Activated CD4-positive, CD25-positive, alpha-beta regulatory T cell (primary cell): ENCODE measurements around the gene TNIP2.
"Not testable (repeated sequence)": the region's sequence is repeated elsewhere in the genome, so short reads cannot be mapped to it uniquely, and the experiment has no call there.

Experiments used
- DNase-seq, 4 experiments: peaks; one replicate each; lab custom pipeline; 2025; lab: John Stamatoyannopoulos, UW

The TNIP2 gene

DNA sequence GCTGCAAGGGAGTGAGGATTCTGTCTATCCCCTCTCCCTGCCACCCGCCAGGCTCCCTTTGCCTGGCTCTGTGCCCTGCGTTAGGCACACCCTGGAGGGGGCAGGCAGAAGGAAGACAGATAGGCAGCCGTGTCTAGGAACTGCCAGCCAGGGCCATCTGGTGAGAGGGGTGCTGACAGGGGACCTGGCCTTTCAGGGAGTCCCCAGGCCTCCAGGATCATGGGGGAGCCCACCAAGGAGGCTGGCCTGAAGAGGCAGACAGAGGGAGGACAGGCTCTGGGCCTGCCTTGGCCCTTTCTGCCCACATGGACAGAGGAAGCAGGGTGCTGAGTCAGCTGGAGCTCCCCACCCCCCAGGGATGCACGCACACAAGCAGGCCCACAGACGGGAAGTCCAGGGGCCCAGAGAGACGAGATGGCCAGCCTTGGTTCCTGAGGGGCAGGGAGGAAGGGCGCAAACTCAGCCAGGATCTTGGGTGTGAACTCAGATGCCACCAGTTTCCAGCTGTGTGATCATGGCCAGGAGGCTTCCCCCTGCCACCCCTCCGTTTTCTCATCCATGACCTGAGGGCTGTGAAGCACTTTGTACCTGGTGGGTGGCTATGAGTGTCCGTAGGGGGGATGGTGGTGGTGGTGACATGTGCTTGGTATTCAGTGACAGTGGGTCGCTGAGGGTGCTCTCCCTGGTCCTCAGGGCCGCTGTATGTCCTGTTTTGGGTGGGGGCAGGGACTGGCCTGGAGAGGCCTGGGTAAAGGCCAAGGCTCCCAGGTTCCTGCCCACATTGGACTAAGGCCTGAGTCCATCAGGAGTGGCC lies 38.6 kb upstream of the TNIP2 start:
- no peak for DNase-seq

DNA sequence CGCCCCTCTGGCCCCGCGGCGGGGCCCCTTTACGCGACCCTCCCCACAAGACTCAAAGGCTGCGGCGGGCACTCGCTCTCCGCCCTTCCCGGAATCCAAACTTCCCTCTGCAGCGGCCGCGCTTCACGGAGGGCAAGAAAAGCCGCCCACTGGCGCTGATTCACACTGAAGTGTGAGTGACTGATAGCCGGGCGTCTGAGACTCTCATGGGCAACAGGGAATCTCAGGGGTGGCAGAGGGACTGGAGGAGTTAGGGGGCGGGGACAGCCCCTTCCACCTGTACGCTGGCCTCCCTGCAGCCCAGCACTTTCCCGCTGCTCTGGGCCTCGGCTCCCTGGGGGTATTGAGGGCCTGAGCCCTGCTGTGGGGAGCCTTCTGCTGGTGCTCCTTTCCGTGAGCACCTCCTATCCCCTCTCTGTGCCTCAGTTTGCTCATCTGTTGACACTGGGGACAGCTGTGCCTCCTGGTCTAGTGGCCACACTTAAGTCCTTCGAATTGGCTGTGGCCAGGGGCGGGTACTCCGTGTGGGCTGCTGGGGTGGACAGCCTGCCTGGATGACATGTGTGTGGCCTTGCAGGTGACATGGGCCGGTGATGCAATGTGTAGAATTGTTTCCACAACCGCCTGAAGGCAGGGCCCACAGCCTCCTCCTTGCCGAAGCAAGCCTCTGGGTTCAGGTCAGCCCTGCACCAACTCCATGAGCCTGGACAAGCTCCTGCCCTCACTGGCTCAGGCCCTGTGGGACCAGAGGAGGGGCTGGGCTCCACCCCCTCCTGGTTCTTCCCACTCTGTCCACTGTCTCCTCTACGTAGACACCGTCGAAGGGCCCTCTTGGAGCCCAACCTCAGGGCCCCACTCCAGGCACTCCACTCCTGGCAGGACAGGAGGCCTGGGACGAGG lies 37.7 kb upstream of the TNIP2 start:
- peak in 2 of 4 experiments; percentile 23 to 28 for DNase-seq

DNA sequence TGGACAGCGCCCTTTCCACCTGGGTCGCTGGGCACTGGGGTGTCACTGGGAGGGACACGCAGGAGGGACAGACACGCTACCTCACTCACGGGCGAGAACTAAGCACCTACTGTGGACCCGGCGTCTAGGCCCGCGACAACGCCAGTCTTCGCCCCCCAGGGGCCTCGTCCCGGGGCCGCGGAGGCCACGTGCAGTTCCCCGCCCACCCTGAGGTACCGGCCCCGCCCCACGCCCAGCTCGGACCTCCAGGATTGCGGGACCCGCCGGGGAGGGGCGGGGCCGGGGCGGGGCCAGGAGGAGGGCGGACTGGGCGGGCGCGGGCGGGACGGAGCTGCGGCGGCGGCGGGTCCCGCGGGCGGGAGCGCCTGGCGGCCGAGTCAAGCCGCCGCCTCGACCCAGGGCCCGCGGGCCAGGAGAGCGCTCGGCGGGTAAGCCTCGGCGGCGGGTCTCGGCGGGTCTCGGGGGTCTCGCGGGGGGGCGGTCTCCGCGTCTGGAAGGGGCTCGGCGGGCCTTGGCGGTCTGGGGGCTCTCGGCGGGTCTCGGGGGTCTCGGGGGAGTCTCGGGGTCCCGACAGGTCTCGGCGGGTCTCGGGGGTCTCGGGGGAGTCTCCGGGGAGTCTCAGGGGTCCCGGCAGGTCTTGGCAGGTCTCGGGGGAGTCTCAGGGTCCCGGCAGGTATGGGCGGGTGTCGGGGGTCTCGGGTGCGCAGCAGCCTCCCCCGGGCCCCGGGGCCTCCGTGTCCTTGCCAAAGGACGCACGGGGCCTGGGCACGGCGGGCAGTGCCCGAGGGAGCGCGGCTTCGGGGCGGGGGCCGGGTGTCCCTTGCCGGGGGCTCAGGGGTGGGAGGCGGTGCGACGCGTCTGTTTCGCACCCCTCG lies 36.8 kb upstream of the TNIP2 start, which contains the start of gene SH3BP2:
TSS of gene SH3BP2 (plus strand) at position 375 of the 875 bp plus-strand sequence. CDS start 27,533 bp downstream, outside the sequence.
- peak in 1 of 4 experiments; percentile 26 for DNase-seq

DNA sequence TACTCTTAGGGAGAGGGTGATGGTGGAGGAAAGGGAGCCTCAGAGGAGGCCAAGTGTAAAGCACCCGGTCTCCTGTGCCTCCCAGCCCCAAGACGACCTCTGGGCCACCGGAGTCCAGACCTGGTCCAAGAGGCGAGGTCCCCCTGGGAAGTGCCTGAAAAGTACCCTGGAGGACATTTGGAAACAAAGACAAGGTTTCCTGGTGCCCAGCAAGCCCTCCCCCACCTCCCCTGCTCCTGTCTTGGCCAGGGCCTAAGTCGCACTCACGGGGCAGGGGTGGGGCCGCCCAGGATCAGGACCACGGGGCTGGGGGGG lies 36.2 kb upstream of the TNIP2 start:
- no peak for DNase-seq

DNA sequence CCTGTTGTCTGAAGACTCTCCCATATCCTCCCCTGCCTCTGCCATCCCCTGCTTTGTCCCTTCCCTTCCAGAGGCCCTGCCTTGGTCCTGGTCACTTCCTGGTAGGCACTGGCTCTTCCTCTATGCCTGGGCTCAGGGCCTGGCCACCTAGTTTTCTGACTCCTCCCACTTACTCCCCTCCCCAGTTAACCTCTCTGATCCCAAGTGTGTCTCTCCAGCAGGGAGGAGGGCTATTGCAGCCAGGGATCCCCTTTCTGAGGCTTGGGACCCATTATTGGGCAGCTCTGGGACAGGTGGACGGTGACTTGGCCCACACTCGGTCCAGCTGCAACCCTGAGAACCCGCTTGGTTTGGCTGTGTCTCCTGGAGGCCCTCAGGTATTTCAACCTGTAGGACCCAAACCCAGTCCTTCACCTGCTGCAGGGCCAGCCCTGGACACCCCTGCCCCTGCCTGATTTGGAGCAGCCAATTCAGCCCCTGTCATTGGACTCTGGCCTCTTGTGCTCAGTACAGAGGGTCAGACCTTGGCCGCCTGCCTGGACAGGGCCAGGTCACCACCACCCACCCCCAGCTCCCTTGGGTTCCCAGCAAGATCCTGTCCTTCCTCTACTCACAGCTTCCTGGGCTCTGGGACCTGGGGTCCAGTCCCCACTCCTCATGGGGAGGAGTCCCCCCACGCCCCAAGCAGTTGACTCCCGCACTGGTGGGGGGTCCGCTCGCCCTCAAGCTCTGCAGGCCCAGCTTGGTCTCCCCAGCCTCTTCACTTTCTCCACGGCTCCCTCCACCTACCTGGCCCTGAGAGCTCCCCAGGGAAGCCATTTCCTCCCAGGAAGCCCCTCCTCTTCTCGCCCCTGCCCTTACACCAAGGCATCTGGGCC lies 35.6 kb upstream of the TNIP2 start:
- DNase-seq = no peak

DNA sequence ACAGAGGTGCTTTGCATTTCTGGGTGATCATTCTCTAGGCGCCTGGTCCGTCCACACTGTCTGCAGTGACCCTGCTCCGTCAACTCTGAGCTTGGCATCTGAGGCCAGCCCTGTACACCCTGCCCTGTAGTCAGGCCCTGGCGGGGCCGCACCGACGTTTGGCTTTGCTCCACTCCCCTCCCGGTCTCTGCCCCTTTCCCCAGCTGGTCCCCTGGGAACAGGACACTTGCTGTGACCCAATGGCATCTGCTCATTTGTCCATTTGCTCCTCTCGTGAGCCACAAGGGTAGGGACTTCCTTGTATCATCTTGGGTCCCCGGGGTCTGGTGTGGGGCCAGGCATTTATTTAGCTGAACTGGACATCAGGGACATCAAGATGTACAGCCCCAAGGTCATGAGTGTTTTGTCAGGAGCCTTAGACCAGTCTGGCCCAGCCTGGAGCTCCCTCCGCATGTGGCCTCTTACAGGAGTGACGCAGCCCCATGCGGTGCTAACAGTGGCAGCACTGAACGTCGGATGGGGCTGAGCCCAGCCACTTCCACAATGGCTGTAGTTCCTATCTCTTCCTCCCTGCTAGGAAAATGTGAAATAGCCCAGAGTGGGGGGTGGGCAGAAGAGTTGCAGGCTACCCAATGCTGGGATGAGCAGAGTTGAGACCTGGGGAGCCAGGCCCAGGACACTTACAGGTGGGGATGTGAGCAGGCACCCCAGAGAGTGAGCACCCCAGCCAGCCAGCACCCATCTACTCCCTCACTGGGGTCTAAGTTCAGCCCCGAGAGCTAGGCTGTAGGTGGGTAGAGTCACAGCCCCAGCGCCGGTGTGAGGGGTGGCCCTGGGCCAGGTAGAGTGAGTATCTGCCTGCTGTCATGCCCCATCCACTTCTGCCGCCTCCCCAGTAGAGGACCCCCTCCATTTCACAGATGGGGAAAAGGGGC lies 34.7 kb upstream of the TNIP2 start:
- DNase-seq = no peak

DNA sequence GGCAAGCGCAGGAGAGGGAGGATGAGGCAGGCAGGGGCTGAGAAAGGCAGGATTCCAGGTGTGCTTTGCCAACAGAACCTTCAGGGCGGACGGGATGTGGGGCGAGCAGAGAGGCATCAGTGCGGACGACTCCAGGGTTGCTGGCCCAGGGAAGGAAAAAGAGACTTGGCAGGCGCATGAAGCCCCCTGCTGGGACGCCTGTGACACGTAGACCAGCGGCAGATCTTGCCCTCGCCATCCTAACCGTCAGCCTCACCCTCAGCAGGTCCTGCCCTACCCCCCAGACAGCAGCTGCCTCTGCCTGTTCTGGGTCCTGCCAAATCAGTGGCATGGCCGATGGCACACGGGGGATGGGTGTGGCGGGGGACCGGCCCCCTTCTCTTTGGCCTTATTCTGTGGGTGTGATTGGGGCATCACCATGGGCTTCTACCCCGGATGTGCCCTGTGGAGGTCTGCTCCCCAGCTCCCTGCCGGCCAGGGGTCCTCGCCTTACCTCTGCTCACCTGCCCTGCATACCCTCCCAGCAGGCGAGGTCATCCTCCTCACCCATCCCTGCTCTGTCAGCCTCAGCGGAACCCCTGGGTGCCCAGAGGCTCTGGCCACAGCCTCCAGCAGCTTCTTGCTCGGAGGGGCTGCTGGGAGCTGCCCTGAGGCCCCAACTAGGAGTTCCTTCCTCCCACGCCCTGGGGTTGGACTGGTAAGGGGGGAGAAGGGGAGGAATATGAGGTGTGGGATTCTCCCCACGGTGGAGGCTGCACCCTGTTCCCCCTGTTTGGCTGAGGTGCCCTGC lies 33.9 kb upstream of the TNIP2 start:
- no peak for DNase-seq

DNA sequence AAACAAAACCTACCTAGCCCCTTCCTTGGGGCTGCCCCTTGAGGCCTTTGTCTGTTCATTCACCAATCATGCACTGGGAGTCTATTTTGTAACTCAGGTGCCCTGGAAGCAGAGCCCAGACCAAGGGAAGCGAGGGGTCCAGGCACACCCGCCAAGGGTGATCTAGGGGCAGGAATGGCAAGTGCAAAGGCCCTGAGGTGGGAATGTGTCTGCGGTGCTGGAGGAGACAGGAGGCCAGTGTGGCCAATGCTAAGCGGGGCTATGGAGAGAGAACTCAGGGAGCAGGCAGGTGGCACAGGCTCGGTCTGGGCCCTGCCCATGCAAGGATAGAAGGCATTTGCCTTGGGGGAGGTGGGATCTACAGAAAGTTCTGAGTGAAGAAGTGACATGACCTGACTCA lies 33.2 kb upstream of the TNIP2 start:
- no peak for DNase-seq

DNA sequence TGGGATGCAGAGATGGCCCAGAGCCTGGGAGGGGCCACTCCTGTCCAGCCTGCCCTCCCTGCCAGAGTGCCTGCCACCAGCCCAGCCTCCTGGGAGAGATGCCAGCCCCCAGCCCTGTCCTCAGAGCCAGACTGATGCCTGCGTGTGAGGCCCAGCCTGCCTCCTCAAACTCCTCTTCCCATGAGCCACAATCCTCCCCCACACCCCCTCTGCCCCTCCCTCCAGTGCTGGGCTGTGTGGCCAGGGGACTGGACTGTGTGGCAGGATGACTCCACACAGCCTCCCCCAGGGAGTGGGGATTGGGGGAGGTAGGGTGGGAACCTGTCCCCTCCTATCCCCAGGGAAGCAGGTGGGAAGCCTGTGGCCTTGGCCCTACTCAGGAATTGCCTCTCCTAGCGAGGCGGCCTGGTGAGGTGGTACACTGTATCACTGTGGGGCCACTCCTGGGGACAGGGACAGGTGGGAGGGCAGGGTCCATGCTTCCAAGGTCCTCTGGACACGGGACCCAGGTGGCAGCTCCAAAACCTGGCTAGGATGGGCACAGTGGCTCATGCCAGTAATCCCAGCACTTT lies 32.5 kb upstream of the TNIP2 start:
- no peak for DNase-seq

DNA sequence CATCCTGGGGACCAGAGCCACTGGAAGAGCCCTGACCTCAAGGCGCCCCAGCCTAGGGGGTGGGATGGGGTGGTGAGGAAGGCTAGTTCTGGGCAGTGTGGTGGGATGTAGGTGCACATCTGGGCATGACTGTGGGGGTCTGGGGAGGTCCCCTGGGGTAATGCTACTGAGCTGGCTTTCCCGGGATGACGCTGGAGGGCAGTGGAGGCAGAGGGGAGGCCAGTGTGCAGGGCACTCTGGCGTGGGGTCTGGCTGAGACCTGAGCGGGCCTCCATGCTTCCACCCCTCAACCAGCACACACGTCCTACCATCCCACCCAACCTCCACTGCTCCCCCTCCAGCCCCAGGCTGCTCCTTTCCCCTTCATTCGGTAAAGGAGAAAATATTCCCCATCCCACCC lies 32.0 kb upstream of the TNIP2 start:
- no peak for DNase-seq

DNA sequence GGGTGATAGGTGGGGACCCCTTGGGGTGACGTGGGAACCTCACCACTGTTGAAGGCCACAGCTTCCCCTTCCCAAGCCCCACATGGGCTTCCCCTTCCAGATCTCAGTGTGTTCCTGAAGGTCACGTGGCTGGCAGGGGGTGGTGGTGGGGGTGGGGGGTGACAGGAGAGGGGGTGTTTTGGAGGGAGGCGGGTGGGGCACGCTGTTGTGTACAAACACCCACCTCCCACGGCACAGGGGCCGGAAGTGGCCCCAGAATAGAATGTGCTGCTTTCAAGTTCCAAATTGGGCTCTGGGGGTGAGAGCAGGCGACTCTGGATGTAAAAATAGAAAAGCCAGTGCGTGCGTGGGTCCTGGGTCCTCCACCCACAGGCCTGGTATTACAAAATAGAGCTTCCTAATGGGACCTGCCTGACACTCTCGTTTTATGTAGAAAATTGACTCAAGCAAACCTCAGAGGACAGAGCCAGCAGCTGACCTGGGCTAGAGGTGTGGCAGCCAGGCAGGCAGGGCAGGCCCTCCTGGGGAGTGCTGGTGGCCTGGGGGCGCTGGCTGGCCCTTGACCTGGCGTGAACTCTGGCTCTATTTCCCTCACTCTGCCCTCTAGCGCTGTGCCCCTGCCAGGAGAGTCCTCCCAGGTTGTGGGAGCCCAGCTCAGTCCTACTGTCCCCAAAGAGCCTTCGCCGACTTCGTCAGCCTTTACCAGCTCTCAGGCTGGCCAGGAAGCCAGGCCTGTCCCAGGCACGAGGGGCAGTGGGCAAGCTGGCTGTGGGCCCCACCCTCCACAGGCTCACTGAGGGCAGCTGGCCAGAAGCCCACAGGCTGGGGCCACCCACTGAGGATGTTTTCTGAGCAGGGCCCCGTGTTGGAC lies 31.3 kb upstream of the TNIP2 start:
- peak in 1 of 4 experiments; percentile 16 for DNase-seq

DNA sequence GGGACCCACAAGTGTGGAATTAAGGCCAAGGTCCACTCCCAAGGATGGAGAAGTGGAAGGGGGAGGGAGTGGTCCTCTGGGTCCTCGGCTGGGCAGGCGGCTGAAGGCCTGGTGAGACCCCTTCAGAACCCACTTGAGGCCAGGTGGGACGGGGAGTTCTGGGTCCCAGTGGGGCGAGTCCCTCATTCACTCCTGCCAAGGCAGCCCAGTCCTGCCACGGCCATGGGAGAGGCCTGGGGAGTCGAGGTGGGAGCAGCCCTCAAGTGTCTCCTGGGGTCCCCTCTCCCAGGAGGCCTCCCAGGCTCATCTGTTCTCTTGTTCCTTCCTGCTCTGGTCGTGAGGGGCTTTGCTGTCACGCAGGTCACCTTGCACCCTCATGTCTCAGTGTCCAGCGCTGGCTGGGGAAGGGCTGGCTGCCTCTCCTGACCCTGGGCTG lies 30.7 kb upstream of the TNIP2 start:
- no peak for DNase-seq

DNA sequence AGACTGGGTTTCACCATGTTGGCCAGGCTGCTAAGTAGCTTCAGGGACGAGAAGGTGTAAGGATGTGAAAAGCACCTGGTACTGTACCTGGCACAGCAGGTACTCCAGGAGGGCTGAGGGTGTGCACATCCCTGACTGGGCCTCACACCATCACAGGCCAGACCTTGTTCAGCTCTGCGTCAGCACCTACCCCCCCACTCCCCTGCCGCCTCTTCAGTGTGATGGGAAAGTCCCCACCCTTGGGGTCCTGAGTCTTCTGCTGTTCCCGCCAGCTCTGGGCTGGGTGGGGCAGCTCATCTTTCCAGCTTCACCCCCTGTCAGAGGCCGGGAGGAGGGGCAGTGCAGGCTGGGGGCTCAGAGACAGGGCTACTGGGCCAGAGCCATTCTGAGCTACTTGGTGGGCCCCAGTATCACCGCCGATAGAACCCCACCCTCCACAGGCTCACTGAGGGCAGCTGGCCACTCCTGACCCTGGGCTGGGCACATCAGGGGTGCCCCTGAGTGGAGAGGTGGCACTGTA lies 30.1 kb upstream of the TNIP2 start:
- DNase-seq = peak in 1 of 4 experiments; percentile 50

DNA sequence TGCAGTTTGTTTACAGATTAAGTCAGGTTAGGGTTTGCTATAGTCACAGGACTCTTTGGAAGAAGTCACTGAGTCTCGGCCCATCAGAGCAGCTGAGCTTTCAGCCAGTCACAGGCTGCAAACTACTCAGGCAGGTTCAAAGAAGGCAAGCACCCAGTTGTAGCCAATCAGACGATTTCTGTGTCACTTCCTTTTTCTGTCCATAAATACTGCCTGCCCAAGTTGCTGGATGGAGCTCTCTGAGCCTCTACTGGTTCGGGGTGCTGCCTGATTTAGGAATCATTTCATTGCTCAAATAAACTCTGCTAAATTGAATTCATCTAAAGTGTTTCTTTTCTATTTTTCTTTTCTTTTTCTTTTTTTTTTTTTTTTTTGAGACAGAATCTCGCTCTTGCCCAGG lies 29.5 kb upstream of the TNIP2 start:
- no peak for DNase-seq

DNA sequence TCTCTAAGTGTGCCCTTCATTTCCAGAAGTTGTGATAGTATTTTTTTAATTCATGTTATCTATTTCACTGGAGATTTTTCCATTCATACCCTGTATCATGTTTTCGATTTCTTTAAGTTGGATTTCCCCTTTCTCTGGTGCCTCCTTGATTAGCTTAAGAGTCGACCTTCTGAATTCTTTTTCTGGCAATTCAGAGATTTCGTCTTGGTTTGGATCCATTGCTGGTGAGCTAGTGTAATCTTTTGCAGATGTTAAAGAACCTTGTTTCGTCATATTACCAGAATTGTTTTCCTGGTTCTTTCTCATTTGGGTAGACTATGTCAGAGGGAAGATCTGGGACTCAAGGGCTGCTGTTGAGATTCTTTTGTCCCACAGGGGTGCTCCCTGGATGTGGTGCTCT lies 27.7 kb upstream of the TNIP2 start:
- DNase-seq = no peak

DNA sequence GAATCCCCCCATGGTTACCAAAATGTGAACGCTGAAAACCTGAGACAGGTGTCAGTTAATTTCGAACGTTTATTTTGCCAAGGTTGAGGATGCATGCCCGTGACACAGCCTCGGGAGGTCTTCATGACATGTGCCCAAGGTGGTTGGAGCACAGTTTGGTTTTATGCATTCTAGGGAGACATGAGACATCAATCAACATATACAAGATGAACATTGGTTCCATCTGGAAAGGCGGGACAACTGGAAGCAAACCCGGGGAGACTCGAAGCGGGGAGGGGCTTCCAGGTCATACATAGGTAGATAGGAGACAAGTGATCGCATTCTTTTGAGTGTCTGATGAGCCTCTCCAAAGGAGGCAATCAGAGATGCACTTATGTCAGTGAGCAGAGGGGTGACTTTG lies 25.8 kb upstream of the TNIP2 start:
- DNase-seq = no peak

DNA sequence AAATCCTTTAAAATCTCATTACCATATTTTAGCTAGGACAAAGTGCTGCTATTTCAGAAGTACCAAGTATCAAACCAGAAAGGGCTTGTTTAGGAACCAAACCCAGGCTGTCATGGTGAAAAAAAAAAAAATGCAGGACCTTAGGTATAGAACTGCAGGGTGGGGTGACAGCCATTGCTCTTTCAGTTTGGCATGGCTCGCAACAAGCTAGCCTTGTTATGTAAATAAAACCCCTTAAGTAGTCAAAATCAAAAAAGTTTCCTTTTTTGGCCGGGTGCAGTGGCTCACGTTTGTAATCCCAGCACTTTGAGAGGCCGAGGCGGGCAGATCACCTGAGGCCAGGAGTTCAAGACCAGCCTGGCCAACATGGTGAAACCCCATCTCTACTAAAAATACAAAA lies 24.5 kb upstream of the TNIP2 start:
- not testable (repeated sequence) for DNase-seq

DNA sequence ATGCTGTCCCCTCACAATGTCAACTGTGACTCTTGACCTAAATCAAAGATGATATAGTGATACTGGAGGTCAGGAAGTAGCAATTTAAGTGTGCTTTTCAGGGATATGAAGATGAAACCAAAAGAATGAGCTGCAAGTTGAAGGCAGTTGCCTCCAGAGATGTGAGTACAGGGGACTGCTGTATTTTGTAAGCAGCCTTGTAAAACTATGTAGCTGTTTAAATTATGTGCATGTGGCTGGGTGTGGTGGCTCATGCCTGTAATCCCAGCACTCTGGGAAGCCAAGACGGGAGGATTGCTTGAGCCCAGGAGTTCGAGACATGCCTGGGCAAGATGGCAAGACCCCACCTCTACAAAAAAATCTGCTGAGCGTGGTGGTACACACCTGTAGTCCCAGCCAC lies 15.1 kb upstream of the TNIP2 start:
- no peak for DNase-seq
